Upper lobe of left lung (tissue), 4 donors: ENCODE measurements around the gene SMARCD3.

Source experiments
- CTCF ChIP-seq, 6 experiments: fragments of 450-650 bp in 4 of 6; fragments of 200-600 bp in 2 of 6; sonication (generic) in 2 of 6; IDR thresholded peaks; one replicate each; pipeline ENCODE4 v1.5.1; 2016 to 2019; ENCODE audit warnings: antibody characterized with exemption in 6 of 6
- EP300 ChIP-seq, 4 donors: sonication (generic); formaldehyde crosslinking; IDR thresholded peaks; one replicate each; pipeline ENCODE4 v1.5.1; 2017; ENCODE audit warnings: antibody characterized with exemption in 4 of 4, control low read depth in 2 of 4
- POLR2A ChIP-seq, 4 donors: fragments of 450-650 bp; IDR thresholded peaks; one replicate each; pipeline ENCODE4 v1.5.1; 2016 to 2017; ENCODE audit warnings: antibody characterized with exemption in 4 of 4, mild to moderate bottlenecking in 2 of 4

- TF ChIP-seq POLR2A (IDR thresholded peaks at IDR 0.05) (no peak), CTCF (IDR thresholded peaks at IDR 0.05) (no peak), EP300 (IDR thresholded peaks at IDR 0.05) (no peak)
Measured at GRCh38 chr7:151272877-151273276, 24.4 kb upstream of the SMARCD3 start.
